ENCODE data around the gene OR2V2.

- no peak for TF ChIP-seq POLR2A (IDR thresholded peaks at IDR 0.05; ENCODE audit: low read length)
- TF ChIP-seq CTCF (IDR thresholded peaks at IDR 0.05), result no peak
- TF ChIP-seq ELK1 (IDR thresholded peaks at IDR 0.05; ENCODE audit: low read depth, low read length), result no peak
- TF ChIP-seq EP300 (IDR thresholded peaks at IDR 0.05), result no peak
- TF ChIP-seq CEBPB (IDR thresholded peaks at IDR 0.05), result no peak
- TF ChIP-seq EHF (CRISPR knock-in tag; IDR thresholded peaks at IDR 0.05), result no peak
- TF ChIP-seq FOSL2 (IDR thresholded peaks at IDR 0.05), result no peak
- no peak for TF ChIP-seq FOSL2 (CRISPR knock-in tag; IDR thresholded peaks at IDR 0.05)
- TF ChIP-seq RFX5 (IDR thresholded peaks at IDR 0.05), result no peak
- TF ChIP-seq CBX2 (IDR thresholded peaks at IDR 0.05; ENCODE audit: borderline replicate concordance, low read depth), result no peak
- no peak for TF ChIP-seq ESRRA (IDR thresholded peaks at IDR 0.05; ENCODE audit: borderline replicate concordance, low read length)
- no peak for TF ChIP-seq RARB (CRISPR knock-in tag; IDR thresholded peaks at IDR 0.05)
- peak; percentile 27; the same call in 1 of the 2 replicates for TF ChIP-seq USF2 (IDR thresholded peaks at IDR 0.05)
- TF ChIP-seq BHLHE40 (IDR thresholded peaks at IDR 0.05; ENCODE audit: low read depth, low read length), result peak; percentile 36; the same call in 1 of the 2 replicates
These were observed 48.4 kb upstream of the OR2V2 start for GRCh38 chr5:181098762-181099601.
